K562 (cell line): Measurements from ENCODE around the gene NKIRAS1. TPM values are rescaled to one million over a fixed set of nuclear protein-coding genes. Genes with fewer than 3 reads are reported as not detected.

Experiments used
- ATAC-seq: fragments of 200-7000 bp; cut with Tn5 transposase; 3 replicates; pipeline ENCODE4 v1.9.1; 2020; ENCODE audit warnings: moderate library complexity
- BruUV-seq: library from RNA; stranded (reverse); fragments of 400-500 nt; replicated peaks from 2 replicates; lab custom pipeline; 2021; lab: Mats Ljungman, UMichigan
- CTCF ChIA-PET: fragments of 300-600 bp; formaldehyde crosslinking; extraction: SDS; loops from one replicate; lab custom pipeline; 2021; ENCODE audit warnings: low intra/inter-chr PET ratio; lab: Yijun Ruan, JAX
- POLR2A ChIA-PET: fragments of 300-600, 350-650 bp; sonication (Branson Sonifier 250); formaldehyde crosslinking; extraction: SDS; loops from one replicate; lab custom pipeline; 2021; ENCODE audit warnings: antibody characterized with exemption, inconsistent platforms; lab: Yijun Ruan, JAX
- DNase-seq, 4 experiments: peaks; one replicate each; pipeline versions ENCODE4 v3.0.0 to v3.0.0-alpha.2; 2011 to 2018; ENCODE audit warnings: low spot score in 3 of 4, mixed read lengths in 3 of 4; ENCODE audit errors: extremely low read depth in 1 of 4
- FAIRE-seq: peaks from 2 replicates; lab custom pipeline; 2011; peaks lifted over from hg19 to GRCh38; lab: Jason Lieb, UNC
- H2AFZ ChIP-seq: 2 replicates; pipeline ENCODE4 v1.6.0; 2011; ENCODE audit warnings: low read depth, low read length, control low read depth, inconsistent platforms
- H3K27ac ChIP-seq: fragments of 200-600 bp; 3 replicates; pipeline ENCODE4 v1.8.0; 2011; ENCODE audit warnings: low read depth, mild to moderate bottlenecking, control low read depth, inconsistent platforms, low read length, moderate library complexity, mixed read lengths; ENCODE audit errors: extremely low read depth
- H3K27me3 ChIP-seq, 2 experiments: fragments of 300-600 bp in 1 of 2; 2 replicates in 1 of 2; 3 replicates in 1 of 2; pipeline versions ENCODE4 v1.6.0 to v1.8.0; 2011; ENCODE audit warnings: inconsistent platforms in 2 of 2, low read length in 2 of 2, mild to moderate bottlenecking in 1 of 2, mixed read lengths in 1 of 2, moderate library complexity in 1 of 2; ENCODE audit not compliant: control insufficient read depth in 2 of 2, insufficient read depth in 2 of 2
- H3K36me3 ChIP-seq: fragments of 300-600 bp; 3 replicates; pipeline ENCODE4 v1.8.0; 2011; ENCODE audit warnings: mild to moderate bottlenecking, low read length, inconsistent platforms; ENCODE audit not compliant: control insufficient read depth, insufficient read depth
- H3K4me1 ChIP-seq, 2 experiments: fragments of 200-600 bp in 1 of 2; replicated peaks in 1 of 2; 2 replicates in 1 of 2; 3 replicates in 1 of 2; pipeline versions ENCODE4 v1.5.1 to v1.8.0; 2011; ENCODE audit warnings: inconsistent platforms in 2 of 2, low read length in 2 of 2, mild to moderate bottlenecking in 1 of 2, mixed read lengths in 1 of 2, moderate library complexity in 1 of 2; ENCODE audit not compliant: control insufficient read depth in 2 of 2, insufficient read depth in 2 of 2
- H3K4me2 ChIP-seq: 2 replicates; pipeline ENCODE4 v1.6.1; 2011; ENCODE audit warnings: low read length, control low read depth, inconsistent platforms, mixed read lengths; ENCODE audit not compliant: insufficient read depth
- H3K4me3 ChIP-seq: fragments of 200-600 bp; sonication (generic), shearing (Covaris generic); 2 replicates; pipeline ENCODE4 v1.5.1; 2016; ENCODE audit warnings: control low read depth, inconsistent platforms
- H3K79me2 ChIP-seq: fragments of 200-600 bp; 3 replicates; pipeline ENCODE4 v1.8.0; 2011; ENCODE audit warnings: low read length, inconsistent platforms; ENCODE audit not compliant: control insufficient read depth, insufficient read depth
- H3K9ac ChIP-seq, 2 experiments: 2 replicates each; pipeline versions ENCODE4 v1.6.0 to v1.6.1; 2011; ENCODE audit warnings: low read depth in 2 of 2, low read length in 2 of 2, control low read depth in 1 of 2, inconsistent platforms in 1 of 2, mild to moderate bottlenecking in 1 of 2, mixed read lengths in 1 of 2; ENCODE audit not compliant: insufficient read depth in 1 of 2
- H3K9me1 ChIP-seq: one replicate; pipeline ENCODE4 v1.6.0; 2011; ENCODE audit warnings: inconsistent platforms, mild to moderate bottlenecking, low read length, moderate library complexity; ENCODE audit not compliant: control insufficient read depth, insufficient read depth
- H3K9me3 ChIP-seq: replicated peaks from 2 replicates; pipeline ENCODE4 v1.5.1; 2011; ENCODE audit warnings: low read depth, low read length, inconsistent platforms; ENCODE audit not compliant: control insufficient read depth, insufficient read depth
- H4K20me1 ChIP-seq: replicated peaks from 2 replicates; pipeline ENCODE4 v1.6.1; 2011; ENCODE audit warnings: low read length, inconsistent platforms, mixed read lengths; ENCODE audit not compliant: control insufficient read depth, insufficient read depth
- CEBPB ChIP-seq: fragments of 450-650 bp; IDR thresholded peaks from 2 replicates; pipeline ENCODE4 v1.6.1; 2016; ENCODE audit warnings: missing genetic modification characterization, missing compliant biosample characterization
- CEBPG ChIP-seq, 3 experiments: fragments of 200-800 bp in 1 of 3; sonication (Bioruptor generic) in 1 of 3; sonication (generic) in 1 of 3; formaldehyde crosslinking in 1 of 3; IDR thresholded peaks in 2 of 3; conservative IDR thresholded peaks in 1 of 3; 2 replicates each; pipeline versions ENCODE4 v1.6.1 to v1.8.0; 2016 to 2022; ENCODE audit warnings: missing compliant biosample characterization in 2 of 3, missing genetic modification characterization in 2 of 3, mild to moderate bottlenecking in 1 of 3, missing genetic modification reagents in 1 of 3
- IRF9 ChIP-seq: fragments of 450-650 bp; IDR thresholded peaks from 2 replicates; pipeline ENCODE4 v1.6.1; 2016; ENCODE audit warnings: missing biosample characterization, missing genetic modification characterization
- POLR3G ChIP-seq: IDR thresholded peaks from 2 replicates; pipeline ENCODE4 v1.6.1; 2011; ENCODE audit not compliant: insufficient read length, insufficient replicate concordance; ENCODE audit errors: extremely low read depth
- RAD21 ChIP-seq, 2 experiments: fragments of 250-450 bp in 1 of 2; fragments of 450-650 bp in 1 of 2; sonication (Bioruptor Pico) in 1 of 2; formaldehyde crosslinking in 1 of 2; IDR thresholded peaks in 1 of 2; conservative IDR thresholded peaks in 1 of 2; 2 replicates each; pipeline versions ENCODE4 v1.4.0 to v1.8.0; 2020 to 2022; ENCODE audit warnings: mild to moderate bottlenecking in 2 of 2, moderate library complexity in 1 of 2
- WGBS: fragments of 100-300 bp; shearing (Covaris generic); methylation state at CpG from one replicate; pipeline ENCODE4 v1.1.6; 2016; ENCODE audit warnings: low coverage, mixed read lengths; ENCODE audit not compliant: insufficient coverage; ENCODE audit errors: missing lambda C conversion rate; 5-methylcytosine and 5-hydroxymethylcytosine counted together
- in situ Hi-C: fragments of 300-500 bp; cut with MboI; formaldehyde crosslinking; loops from 4 replicates; pipeline ENCODE4 v1.15.0; 2018; ENCODE audit warnings: inconsistent platforms, mixed read lengths
- intact Hi-C: fragments of 100-400 bp; cut with micrococcal nuclease; formaldehyde crosslinking; loops from 2 replicates; pipeline ENCODE4 v1.14.2; 2022
- polyA plus RNA-seq, 8 experiments: library from polyadenylated mRNA; depleted of rRNA in 4 of 8; stranded (reverse) in 5 of 8; unstranded in 3 of 8; fragments of >200 nt; fragmentation: Nextera tagmentation in 2 of 8; fragmentation: Illumina TruSeq in 1 of 8; extraction: Ambion mirVana in 2 of 8; extraction: Trizol in 1 of 8; gene quantifications; 2 replicates each; pipeline versions ENCODE4 v1.2.1 to v1.2.3, GENCODE V29; 2011 to 2014; ENCODE audit warnings: inconsistent platforms in 1 of 8, missing spikeins in 1 of 8
- total RNA-seq, 7 experiments: library from RNA; depleted of rRNA in 6 of 7; stranded (reverse); fragments of >200 nt in 6 of 7; fragmentation: Illumina TruSeq in 2 of 7; extraction: Trizol in 2 of 7; gene quantifications; 2 replicates each; pipeline versions ENCODE4 v1.2.1 to v1.2.3, GENCODE V29; 2011 to 2021; ENCODE audit warnings: low replicate concordance in 1 of 7

Gene NKIRAS1
- total and polyA plus RNA-seq, 9 of the 15 experiments (the other 6 are each of a cell fraction or from before 2014, with no cell fraction given) = 5.1 to 10.3 (median 6.3) TPM

GRCh38 chr3:23900744-23901143 is 16.0 kb downstream of the NKIRAS1 start:
- Histone ChIP-seq H3K27ac (no peak overlapping the region), H3K27me3 (no peaks in the 10 kb centered on the region)
- TF ChIP-seq POLR3G (no peak), CEBPG (CRISPR knock-in tag; IDR thresholded peaks at IDR 0.05) (peak; percentile 67), CEBPG (tag; conservative IDR thresholded peaks at IDR 0.05 in 1 of 2, IDR thresholded peaks at IDR 0.05 in 1 of 2) (peak; percentile 82 to 92), CEBPB (tag) (peak; percentile 97), RAD21 (CRISPR knock-in tag; conservative IDR thresholded peaks at IDR 0.05 in 1 of 2, IDR thresholded peaks at IDR 0.05 in 1 of 2) (peak in 1 of 2 experiments; percentile 5; a peak in 1 of 4 replicates), IRF9 (tag) (peak; percentile 50; the same call in 1 of the 2 replicates)
- TF ChIP-seq, all 486 proteins: peak for 4
- CTCF ChIA-PET = no interaction called here
- Histone ChIP-seq H3K4me1 (peaks cover 1 to 8% of the 10 kb centered on the region in 2 experiments; a peak in 3 of 5 replicates), H3K79me2 (no peaks in the 10 kb centered on the region), H3K9me3 (0 out of 2 replicates have a peak, but pooled peaks cover 4% of the 10 kb centered on the region), H3K36me3 (peaks cover 43% of the 10 kb centered on the region), H4K20me1 (no peaks in the 10 kb centered on the region), H2AFZ (no peak overlapping the region), H3K4me2 (no peak overlapping the region), H3K9me1 (no peaks in the 10 kb centered on the region), H3K4me3 (no peak overlapping the region), H3K9ac (no peak overlapping the region)
- in situ Hi-C loops (no loop called here), intact Hi-C loops (no loop called here)
- no TSS peak for BruUV-seq
- no peak for DNase-seq
- POLR2A ChIA-PET = interaction anchor here (0.7 to 4.5 kb wide), 2 partner anchors 10 to 16 kb away, joined by 3 to 22 read pairs; partner anchors contain the start of genes NKIRAS1 and RPL15
- WGBS = 83% methylated on average over 6 of the region's 6 CpGs
- no peak for FAIRE-seq
- peak; percentile 43; the same call in 2 of the 3 replicates for ATAC-seq
